Measurements from ENCODE around the gene KIF4B.
"Not testable (repeated sequence)": the region's sequence is repeated elsewhere in the genome, so short reads cannot be mapped to it uniquely, and the experiment has no call there.

KIF4B gene

GRCh38 chr5:155013526-155013925 lies at the start of gene KIF4B:
KIF4B (plus strand) TSS chr5:155013755; CDS start chr5:155013860, 105 bp downstream.
- no peak for DNase-seq

GRCh38 chr5:154966081-154966841 lies 47.3 kb upstream of the KIF4B start:
- no peak for DNase-seq

GRCh38 chr5:154966874-154967273 lies 46.7 kb upstream of the KIF4B start:
- DNase-seq: no peak

- peak; percentile 9 for DNase-seq
Observed at GRCh38 chr5:154967421-154968024, 46.0 kb upstream of the KIF4B start.

- no peak for DNase-seq
Observed at GRCh38 chr5:154968953-154969352, 44.6 kb upstream of the KIF4B start.

- no peak for DNase-seq
Observed at GRCh38 chr5:154970759-154971158, 42.8 kb upstream of the KIF4B start.

- DNase-seq: no peak
Observed at GRCh38 chr5:154971501-154971900, 42.1 kb upstream of the KIF4B start.

GRCh38 chr5:154972476-154973080 lies 41.0 kb upstream of the KIF4B start:
- peak; percentile 31 for DNase-seq

- not testable (repeated sequence) for DNase-seq
Observed at GRCh38 chr5:154976082-154976481, 37.5 kb upstream of the KIF4B start.

- DNase-seq: peak; percentile 51
Observed at GRCh38 chr5:154977409-154977808, 36.1 kb upstream of the KIF4B start.

- not testable (repeated sequence) for DNase-seq
Observed at GRCh38 chr5:154978294-154978693, 35.3 kb upstream of the KIF4B start.

GRCh38 chr5:154984946-154985516 lies 28.5 kb upstream of the KIF4B start:
- no peak for DNase-seq

GRCh38 chr5:154986151-154986550 lies 27.4 kb upstream of the KIF4B start:
- no peak for DNase-seq

GRCh38 chr5:154989626-154990025 lies 23.9 kb upstream of the KIF4B start:
- no peak for DNase-seq

GRCh38 chr5:154993461-154993860 lies 20.1 kb upstream of the KIF4B start:
- DNase-seq: no peak

GRCh38 chr5:154995679-154996078 lies 17.9 kb upstream of the KIF4B start:
- DNase-seq: no peak

GRCh38 chr5:154997746-154998145 lies 15.8 kb upstream of the KIF4B start:
- DNase-seq: no peak

GRCh38 chr5:154999865-155000264 lies 13.7 kb upstream of the KIF4B start:
- peak; percentile 32 for DNase-seq

- no peak for DNase-seq
Observed at GRCh38 chr5:155001523-155001922, 12.0 kb upstream of the KIF4B start.

- not testable (repeated sequence) for DNase-seq
Observed at GRCh38 chr5:155002722-155003121, 10.8 kb upstream of the KIF4B start.

- peak; percentile 40 for DNase-seq
Observed at GRCh38 chr5:155004138-155004744, 9.3 kb upstream of the KIF4B start.

GRCh38 chr5:155006265-155006664 lies 7.3 kb upstream of the KIF4B start:
- DNase-seq: not testable (repeated sequence)

GRCh38 chr5:155008669-155009068 lies 4.9 kb upstream of the KIF4B start:
- no peak for DNase-seq
